ENCODE measurements around the gene DAB1.
"Not testable (repeated sequence)": the region's sequence is repeated elsewhere in the genome, so short reads cannot be mapped to it uniquely, and the experiment has no call there.

DAB1 gene

GRCh38 chr1:57109247-57109646 is 314.6 kb downstream of the DAB1 start:
- DNase-seq = no peak

DNA sequence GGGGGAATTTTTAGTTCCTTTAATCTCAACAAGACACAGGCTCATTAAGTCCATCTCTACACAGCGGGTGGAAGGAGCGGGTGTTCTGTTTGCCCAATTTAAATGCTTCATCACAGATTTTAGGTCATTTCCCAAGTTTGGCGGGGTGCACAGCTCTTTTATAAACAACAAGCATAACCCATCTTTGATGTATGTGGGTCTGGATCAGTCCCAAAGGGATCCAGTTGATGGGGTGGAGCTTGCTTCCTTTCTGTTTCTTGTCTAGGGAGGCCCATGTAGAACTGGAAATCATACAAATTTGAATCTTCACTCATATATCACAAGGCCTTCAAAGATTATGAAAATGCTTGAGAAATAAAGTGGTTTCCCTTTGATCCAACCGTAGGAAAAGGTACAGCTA is 317.6 kb downstream of the DAB1 start:
- DNase-seq = no peak

DNA sequence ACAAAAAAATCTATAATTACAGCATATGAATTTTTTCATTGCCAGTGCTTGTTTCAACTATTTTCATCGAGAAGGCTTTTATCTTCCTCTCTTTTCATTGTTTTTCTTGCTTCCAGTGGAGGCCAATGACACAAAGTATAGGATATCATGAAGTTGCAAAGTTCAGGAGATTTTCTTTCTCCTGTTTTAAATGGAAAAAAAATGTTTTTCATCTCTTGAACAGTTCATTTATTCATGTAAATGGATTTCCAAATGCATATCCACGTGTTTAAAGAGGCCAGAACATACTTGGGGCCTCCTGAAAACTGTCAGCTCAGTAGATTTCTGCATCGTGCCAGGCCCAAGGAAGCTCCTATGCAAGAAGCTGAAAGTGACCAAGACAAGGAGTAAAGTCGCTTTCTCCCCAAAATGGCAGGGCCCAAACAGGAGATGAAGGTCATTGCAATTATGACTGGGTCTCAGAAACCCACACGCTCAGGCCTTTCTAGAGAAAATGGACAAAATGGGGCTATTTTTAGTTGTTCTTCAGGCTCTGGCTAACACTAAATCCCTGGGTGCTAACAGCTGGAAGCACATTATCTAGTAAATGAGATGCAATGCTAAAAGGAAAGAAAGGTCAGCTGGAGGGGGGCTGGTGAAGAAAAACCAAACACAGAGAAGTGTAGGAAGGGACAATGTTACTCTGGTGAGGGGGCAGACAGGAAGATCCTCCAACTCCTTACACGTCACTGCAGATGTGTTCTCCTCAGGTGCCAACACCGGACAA is 321.1 kb downstream of the DAB1 start:
- no peak for DNase-seq

DNA sequence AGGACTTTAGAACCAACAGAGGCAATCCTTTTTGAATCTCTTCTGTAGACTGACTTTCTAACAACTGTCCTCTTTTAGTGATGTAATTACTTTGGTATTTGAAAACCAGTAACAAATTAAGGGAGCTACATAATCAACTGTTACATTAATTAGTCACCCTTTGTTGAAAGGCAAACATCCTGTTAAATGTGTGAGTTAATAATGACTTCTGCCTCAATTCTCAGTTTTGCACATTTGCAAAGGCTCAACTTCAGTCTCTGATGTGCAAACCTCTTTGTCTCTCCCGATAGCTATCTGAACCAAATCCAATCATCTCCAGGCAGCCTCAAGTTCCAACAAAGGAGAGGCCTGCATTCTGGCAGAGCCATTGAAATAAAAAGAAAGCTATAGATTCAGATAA is 322.7 kb downstream of the DAB1 start:
- DNase-seq = no peak

DNA sequence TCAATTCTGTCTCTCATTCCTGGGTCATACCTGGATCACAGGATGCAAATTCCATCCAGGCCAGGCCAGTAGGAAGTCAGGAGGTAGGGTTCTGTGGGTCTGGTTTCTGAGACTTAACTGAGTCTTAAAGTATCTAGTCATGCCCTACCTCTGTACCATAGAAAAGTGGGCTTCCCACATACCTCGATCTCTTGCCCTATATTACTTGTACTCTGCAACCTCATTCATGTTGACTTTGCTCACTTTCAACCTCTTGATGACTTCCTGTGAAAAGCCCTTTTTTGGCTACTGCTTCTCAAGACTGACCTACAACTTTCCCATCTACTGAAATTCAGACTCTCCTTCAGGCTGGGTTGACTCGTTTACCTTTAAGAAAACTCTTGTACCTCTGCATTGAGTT is 329.1 kb downstream of the DAB1 start:
- DNase-seq = no peak

GRCh38 chr1:57093122-57093521 is 330.7 kb downstream of the DAB1 start:
- no peak for DNase-seq

GRCh38 chr1:57091642-57092041 is 332.2 kb downstream of the DAB1 start:
- DNase-seq = no peak

- no peak for DNase-seq
Observed at GRCh38 chr1:57089855-57090254, 334.0 kb downstream of the DAB1 start.

GRCh38 chr1:57089221-57089620 is 334.6 kb downstream of the DAB1 start:
- DNase-seq = no peak

DNA sequence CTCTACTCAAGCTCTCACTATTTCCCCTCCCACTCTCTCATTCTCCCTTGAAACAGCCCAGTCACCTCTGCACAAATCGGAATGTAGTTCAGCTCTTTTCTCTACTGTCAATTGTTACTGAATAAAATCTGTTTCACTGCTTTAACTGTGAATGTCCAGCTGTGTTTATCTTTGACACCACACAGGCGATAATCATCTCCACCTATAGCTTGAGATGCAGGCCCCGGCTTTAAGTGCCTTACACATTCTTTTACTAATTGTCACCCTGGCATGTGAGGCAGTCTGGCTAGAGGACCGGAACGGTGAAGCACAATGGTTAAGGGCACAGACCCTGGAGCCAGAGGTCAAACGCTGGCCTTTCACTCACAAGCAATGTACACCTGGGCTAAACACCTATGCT is 335.2 kb downstream of the DAB1 start:
- no peak for DNase-seq

DNA sequence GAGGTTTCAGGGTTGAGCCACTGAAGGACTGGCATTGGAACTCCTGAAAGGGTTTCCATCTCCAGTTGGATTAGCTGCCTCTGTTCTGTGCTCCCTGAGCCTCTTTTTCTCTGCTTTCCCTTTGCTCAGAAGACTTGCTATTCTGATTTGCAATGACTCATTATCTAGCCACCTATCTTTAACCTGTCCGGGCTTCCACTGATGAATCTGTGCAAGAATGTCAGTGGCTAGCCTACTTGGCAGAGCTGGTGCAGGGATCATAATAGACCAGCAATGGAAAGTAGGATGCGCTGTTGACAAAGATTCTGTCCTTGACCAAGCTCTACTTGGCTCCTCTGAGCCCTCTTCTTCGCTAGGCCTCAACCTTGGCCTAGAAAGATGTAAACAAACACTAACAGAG is 336.2 kb downstream of the DAB1 start:
- not testable (repeated sequence) for DNase-seq

DNA sequence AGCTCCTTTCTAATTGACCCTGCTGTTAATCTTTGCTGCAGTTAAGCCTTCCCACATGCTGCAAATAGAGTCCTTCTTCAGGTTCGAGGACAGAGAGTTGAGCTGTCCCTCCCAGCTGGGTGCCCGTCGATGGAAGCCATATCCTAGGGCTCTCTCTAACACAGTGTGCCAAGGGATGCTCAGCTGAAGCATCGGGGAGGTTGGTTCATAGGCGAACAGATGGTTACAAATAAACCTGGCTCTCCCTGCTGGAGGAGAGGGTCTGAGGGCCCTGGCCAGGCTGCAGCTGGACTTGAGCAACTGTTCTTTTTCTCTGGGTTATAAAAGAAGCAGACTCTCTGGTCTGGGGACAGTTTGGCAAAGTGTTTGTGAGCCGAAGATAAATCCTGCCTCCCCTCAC is 337.7 kb downstream of the DAB1 start:
- DNase-seq = no peak

DNA sequence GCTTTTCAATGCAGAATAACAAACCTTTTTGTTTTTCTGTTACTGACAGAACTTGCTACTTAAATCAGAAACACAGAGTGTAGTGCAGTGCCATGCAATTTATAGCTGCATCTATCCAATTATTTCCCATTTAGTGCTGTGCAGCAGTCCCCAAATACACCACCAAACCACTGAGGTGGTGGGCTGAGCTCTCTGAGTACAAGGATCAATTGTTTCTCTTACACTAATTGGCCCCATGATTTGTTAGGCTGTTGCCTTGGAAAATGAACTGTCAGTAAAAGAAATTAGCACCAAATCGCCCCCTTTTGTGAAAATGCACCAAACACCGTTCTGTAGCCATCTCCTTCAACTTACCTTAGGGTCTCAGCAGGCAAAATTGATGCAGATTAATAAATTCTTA is 339.2 kb downstream of the DAB1 start:
- DNase-seq = no peak

DNA sequence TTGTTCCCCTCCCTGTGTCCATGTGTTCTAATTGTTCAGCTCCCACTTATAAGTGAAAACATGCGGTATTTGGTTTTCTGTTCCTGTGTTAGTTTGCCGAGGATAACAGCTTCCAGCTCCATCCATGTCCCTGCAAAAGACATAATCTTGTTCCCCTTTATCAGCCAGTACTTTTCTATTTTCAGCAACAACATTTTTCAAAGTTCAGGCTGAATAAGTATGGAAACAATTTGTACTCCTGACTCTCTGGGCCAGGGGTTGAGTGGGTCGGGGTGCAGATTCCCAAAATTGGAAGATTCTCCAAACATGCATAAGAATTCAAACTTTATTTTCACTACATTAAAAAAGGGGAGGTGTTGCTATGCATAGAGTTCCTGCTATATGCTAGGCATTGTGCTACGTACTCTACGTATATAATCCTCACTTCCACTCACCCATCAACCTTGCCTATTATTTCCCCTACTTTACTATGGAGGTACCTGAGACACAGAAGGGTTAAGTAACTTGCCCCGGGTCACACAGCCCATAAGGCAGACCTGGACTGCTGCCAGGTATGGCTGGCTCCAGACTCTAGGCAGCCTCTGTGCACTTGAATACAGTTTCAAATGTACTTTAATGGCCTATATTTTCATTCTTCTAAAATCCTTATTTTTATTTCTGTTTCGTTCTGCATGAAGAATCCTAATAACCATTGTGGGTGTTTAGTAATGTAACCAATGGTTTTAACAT is 341.0 kb downstream of the DAB1 start:
- no peak for DNase-seq

GRCh38 chr1:57079454-57080157 is 344.3 kb downstream of the DAB1 start:
- DNase-seq = no peak

DNA sequence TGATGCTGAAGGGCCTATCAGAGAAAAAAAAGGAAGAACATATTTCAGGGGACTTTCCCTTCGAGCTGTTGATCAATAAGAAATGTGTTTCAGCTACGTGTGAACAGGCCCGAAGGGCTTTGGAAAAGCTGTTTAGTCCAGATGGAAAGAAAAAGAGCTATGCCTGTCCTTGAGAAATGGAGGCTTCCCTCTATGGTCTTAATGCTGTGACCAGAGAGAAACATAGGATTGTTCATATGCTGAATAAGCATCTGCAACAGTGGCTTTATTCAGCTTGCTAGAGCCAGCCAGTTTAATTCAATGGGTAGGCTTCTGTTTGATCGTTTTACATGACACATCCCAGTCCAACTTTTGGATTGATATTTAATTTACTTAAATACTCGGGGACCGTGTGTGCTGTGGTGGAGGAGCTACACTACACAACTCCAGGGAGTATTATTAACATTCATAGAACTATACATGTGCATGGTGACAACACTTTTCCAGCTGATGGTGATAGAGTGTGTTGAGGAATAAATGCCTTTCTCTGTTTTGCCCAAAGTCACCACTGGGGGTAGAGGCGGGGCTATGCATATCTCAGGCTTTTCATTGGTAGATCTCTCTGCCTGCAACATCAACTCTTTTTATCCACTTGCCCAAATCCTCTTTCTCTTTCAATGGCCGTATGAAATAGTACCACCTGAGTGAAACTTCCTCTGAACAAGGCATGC is 351.3 kb downstream of the DAB1 start:
- DNase-seq = no peak

DNA sequence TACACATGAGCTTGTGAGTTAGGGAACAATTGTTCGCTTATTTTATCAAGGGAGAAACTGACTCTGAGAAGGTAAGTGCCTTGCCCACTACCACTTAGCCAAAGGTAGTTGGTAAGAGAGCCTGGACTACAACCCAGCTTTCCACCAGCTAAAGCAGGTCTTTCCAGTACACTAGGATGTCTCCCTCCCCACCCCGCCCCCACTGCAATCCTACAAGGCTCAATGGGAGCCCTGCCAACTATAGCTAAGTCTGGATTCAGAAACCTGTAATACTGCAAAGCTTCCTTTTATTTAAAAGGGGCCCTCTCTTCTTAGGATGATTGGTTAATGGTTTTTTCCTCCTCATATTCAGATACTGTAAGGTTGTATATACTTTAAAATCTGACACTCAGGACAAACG is 356.0 kb downstream of the DAB1 start:
- no peak for DNase-seq

DNA sequence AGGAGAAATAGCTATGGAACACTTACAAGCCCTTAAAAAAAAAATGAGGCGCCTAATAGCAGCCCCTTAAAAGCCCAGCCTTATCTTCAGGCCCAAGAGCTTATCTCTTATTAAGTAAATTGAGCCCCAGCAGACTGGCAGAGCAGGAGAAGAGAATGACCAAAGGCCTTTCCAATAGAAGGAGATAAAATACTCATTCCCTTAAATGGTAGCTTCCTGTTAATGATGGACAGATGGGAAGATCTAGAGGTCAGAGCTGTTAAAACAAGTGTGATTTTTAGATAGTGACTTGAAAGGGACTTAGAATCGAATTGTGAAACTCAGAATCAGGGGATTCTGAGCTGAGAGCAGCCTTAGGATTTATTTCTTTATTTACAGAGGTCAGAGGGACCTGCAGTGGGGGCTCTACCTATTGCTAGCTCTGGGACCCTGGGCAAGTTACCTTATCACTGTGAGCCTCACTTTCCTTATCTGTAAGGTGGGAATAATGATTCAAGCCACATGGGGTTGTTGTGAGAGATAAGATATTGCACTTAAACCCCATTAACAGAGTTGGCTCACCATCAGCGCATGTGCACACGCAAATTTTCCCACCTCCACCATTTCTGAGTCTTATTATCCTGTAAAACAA is 356.8 kb downstream of the DAB1 start:
- DNase-seq = no peak

DNA sequence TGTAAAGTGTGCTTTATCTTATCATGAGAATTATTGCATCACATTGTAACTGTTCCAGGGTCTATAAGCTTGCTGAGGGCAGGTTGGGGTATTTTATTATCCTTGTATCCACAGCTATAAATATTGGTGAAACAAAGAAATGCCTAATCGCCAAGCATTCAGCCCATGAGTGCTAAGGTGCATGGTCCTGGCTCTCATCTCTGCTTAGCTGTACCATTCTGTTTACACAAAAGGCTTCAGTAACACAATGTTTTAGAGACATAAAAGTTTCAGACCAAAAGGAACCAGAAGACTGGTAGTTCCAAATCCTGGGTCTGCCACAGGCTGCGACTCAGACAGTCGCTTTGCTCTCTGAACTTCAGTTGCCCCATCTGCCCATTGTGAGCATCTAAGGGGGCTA is 358.4 kb downstream of the DAB1 start:
- no peak for DNase-seq

- DNase-seq = no peak
Observed at GRCh38 chr1:57064379-57065140, 359.3 kb downstream of the DAB1 start.

- DNase-seq = no peak
Observed at GRCh38 chr1:57063406-57064125, 360.3 kb downstream of the DAB1 start.

Data from activated T-cell treated with anti-CD3 and anti-CD28 coated beads, Interleukin-2, amount 50 U/mL, for 48 hours (primary cell).